ENCODE results near the gene COL20A1.

COL20A1 gene

GRCh38 chr20:63363981-63364561, 71.1 kb downstream of the COL20A1 start:
- no peak for DNase-seq (ENCODE audit: low spot score)

- no peak for DNase-seq (ENCODE audit: low spot score)
Observed at GRCh38 chr20:63364801-63365585, 72.0 kb downstream of the COL20A1 start.

- no peak for DNase-seq (ENCODE audit: low spot score)
Observed at GRCh38 chr20:63365601-63366389, 72.8 kb downstream of the COL20A1 start.

GRCh38 chr20:63366390-63367365, 73.7 kb downstream of the COL20A1 start:
- DNase-seq (ENCODE audit: low spot score) = no peak

DNA sequence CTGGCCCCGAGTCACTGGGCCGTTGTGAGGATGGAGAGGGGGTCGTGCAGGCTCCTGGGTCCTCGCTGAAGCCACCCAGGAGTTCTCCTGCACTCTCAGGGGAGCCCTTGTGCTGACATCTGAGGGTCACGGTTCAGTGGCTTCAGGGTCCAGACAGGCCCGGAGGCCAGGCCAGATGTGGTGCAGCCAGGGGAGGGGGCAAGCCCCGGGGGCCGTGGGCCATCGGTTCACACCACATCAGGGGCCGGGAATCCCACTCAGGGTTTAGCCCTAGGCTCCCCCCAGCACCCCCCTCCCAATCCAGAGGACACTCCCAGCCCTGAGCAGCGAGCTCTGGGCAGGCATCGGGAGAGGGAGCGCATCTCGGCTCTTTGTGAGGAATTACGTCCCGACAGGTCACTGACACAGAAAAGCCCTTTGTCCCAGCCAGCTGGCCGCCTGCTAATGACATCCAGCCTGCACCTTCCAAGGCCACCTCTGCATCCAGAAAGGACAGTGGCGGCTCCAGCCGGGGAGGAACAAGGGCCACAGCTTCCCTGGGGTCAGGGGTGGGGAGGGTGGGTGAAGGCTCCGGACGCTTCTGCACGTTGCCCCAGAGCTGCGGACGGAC, 74.6 kb downstream of the COL20A1 start:
- no peak for DNase-seq (ENCODE audit: low spot score)

- DNase-seq (ENCODE audit: low spot score) = no peak
Observed at GRCh38 chr20:63368151-63368550, 75.2 kb downstream of the COL20A1 start.

DNA sequence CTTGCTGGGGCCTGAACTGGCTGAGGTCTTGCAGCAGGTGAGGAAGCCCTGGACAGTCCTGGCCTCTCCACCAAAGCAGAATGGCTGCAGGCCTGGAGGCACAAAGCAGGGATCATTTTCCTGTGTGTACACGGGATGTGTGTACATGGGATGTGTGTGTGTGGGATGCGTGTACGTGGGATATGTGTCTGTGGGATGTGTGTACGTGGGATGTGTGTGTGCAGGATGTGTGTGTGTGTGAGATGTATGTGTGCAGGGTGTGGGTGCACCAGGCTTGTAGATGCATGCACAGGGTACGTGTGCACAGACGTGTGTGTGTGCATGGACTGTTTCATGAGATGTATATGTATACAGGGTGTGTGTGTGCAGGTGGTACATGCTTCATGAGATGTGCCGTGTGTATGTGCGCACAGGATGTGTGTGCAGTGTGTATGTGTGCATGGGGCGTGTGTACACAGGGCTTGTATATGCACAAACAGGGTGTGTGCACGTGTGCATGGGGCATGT, 76.1 kb downstream of the COL20A1 start:
- DNase-seq (ENCODE audit: low spot score) = no peak

DNA sequence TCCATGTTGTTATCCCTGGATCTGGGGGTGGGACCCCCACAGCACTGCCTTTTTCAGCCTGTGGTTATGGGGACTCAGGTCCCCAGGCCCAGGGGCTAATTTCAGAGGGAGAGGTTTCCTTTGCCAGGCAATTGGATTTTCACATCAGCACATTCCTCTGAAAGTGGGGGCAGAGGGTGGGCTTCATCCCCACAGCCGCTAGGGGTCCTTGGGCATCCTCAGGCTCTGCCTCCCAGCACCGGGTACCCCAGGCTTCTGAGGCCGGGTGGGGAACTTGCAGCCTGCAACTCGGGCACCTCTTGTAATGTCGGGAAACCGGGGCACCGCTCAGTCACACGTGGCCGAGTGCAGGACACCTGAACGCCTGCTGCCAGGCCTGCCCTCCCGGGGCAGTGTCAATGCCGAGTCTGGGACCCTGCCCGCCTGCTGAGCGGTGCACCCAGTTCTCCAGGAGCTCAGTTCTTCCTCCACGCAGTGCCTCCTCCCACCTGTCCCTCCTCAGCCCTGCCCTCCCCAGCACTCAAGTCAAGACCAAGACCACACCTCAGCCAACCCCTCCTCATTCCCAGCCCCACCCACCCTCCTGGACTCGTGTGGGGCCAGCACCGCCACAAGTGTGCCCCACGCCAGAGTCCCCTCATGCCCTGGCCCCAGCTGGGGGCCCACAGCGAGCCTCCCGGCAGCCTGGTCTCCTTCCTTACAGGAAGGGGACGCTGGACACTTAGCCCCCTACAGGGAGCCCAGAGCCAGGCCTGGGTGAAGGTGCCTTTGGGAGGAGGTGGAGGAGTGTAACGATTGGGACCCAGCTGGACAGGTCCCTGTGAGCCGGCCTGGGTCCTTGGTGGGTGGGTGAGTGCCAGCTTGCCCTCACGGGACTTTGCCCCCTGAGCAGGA, 77.0 kb downstream of the COL20A1 start:
- DNase-seq (ENCODE audit: low spot score) = no peak

DNA sequence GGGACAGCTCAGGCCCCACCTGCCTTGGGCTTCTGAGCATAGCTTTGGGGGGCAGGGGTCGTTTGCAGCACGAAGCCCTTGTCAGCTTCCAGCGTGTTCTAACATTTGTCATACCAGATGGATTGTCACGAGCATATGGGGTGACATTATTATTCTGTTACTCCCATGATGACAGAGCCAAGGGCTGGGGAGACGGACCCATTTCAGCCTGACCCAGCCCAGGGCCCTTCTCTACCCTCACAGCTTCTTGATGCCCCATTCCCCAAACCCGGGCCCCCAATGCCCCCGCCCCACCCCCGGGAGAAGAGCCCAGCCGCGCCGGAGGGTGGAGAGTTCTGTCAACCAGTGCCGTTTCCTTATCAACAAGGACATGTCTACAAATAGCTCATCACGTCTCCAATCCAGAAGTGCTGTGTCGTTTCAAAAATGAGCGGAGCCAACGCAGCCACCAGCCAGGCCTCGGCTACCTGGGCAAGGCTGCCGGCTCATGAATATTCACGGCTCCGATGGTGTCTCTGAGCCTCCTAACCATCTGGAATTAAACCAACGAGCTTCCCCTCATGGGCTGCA, 77.7 kb downstream of the COL20A1 start:
- DNase-seq (ENCODE audit: low spot score) = no peak

DNA sequence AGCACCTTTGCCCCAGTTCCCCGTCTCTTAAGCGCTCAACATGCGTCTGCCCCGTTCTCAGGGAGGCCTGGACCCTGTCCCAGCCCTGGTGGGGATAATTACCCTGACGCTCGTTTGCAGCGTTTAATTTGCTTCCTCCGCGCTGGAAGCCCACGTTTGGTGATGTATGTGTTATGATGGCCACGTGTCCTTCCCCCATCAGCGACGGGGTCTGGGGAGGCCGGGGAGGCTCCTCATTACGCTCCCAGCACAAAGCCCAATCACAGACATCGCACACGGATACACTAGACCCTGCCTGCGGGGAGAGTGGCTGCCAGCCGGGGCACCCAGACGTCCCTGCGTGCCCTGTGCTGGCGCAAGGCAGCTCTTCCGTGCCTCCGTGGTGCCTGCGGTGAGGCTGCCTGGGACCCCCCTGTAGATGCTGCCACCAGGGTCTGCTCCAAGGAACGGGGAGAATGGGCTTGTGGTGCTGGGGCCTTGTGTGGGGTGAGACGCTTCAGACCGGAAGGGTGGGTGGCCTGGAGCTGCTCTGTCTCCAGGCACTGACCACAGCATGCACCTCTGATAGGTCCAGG, 78.4 kb downstream of the COL20A1 start:
- no peak for DNase-seq (ENCODE audit: low spot score)

DNA sequence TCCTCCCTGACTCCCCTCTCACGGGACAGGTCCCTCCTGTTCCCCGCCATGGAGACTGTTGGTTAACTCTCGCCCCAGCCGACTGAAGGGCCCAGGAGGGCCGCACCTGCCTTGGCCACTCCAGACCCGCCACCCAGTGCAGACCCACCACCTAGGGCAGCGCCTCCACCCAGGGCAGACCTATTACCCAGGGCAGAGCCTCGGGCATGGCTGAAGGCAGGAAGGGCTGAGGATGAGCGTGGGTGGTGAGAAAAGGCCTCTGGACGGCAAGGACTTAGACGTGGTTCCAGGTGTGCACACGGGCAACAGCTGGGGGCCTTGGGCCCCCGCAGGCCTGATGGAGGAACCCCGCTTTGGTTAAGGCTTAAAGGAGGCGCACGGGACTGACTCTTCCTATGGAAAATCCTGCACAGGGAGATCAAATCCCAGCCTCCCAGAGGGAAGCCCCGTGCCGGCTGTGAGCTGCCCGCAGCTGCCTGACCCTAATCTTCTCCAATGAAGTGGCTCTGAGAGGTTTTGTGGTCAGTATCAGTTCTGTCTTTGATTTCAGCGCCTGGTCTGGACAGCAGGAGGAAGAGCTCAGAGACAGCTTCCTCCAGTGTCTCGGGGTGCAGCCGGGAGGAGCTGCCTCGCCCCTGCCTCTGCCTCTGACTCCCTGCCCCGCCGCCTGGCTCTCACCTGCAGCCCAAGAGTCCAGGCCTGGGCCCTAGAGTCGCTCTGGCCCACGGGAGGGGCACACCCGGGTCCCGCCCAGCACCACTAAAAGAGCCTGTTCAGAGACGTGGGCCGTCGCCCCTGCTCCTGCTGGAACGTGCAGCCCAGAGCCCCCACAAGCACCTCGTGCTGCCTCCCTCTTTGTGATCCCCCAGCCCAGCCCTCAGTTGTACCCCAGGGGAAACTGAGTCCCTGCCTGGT, 80.2 kb downstream of the COL20A1 start:
- DNase-seq (ENCODE audit: low spot score) = no peak

DNA sequence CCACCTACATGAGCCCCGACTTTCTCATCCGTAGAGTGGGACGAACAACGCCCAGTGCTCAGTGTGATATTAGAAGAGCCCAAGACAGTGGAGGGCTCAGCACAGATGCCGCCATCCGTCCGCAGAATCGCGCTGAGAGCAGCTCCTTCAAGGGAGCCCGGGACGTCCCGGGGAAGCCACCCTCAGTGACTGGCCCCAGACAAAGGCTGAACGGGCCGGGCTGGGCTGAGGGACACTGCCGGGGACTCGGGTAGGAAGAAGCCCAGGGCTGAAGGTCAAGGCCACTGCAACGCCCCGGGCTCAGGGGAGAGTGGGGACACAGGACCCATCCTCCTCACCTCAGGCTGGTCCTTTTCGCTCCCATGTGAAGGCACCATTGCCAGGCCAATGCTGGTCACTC, 81.0 kb downstream of the COL20A1 start:
- no peak for DNase-seq (ENCODE audit: low spot score)

- no peak for DNase-seq (ENCODE audit: low spot score)
Observed at GRCh38 chr20:63374504-63374903, 81.5 kb downstream of the COL20A1 start.

DNA sequence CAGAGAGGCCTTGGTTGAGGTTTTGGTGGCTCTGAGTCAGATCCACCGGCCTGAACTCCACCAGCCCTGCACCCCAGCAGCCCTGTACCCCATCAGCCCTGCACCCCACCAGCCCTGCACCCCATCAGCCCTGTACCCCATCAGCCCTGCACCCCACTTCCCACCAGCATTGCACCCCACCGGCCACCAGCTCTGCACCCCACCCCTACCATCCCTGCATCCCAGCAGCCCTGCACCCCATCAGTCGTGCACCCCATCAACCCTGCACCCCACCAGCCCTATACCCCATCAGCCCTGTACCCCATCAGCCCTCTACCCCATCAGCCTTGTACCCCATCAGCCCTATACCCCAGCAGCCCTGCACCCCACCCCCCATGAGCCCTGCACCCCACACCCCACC, 82.5 kb downstream of the COL20A1 start:
- DNase-seq (ENCODE audit: low spot score) = no peak

- DNase-seq (ENCODE audit: low spot score) = no peak
Observed at GRCh38 chr20:63376283-63377250, 83.6 kb downstream of the COL20A1 start.

- DNase-seq (ENCODE audit: low spot score) = no peak
Observed at GRCh38 chr20:63377256-63377941, 84.4 kb downstream of the COL20A1 start.

All from globus pallidus (tissue), 1 donor.